ENCODE data around the gene TMEM108. TPM values are rescaled to one million over a fixed set of nuclear protein-coding genes. Genes with fewer than 3 reads are reported as not detected.

TMEM108 gene
- total and polyA plus RNA-seq, 2 experiments from 2014 or later = 7.4 to 15.3 TPM

DNA sequence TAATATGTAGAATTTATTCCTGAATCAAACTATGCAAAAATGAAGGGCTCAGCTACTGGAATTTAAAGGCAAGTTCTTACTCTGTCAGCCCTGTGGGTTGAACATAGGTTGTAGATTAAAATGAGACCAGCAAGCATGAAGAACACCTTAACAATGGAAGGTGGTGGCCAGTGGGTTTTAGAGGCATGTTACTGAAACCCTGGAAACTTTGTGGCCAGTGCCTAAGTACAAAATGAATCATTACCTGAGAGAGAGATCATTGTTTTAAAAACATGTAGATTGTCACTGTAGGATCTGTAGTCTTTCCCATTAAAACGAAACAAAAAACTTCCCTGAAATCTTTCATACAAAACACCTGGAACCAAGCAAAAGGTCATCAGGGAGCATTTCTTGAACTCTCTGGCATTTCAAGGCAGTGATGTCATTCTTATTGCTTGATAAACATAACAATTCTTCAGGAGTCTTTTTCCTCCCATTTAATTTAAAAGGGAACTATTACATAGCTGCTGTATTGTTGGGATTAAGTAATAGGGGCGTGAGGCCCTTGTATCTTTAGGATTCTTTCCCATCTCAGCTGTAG is 51.8 kb downstream of the TMEM108 start:
- Mint-ChIP-seq H3K27me3 (ENCODE audit: insufficient read depth, low read depth, poor library complexity) (no peaks in the 10 kb centered on the region), H3K27ac (peak overlapping the region; percentile 75), H3K4me3 (no peak overlapping the region), H3K9me3 (no peaks in the 10 kb centered on the region; the same call in 2 of the 3 replicates), H3K36me3 (ENCODE audit: low read depth) (peaks cover 3% of the 10 kb centered on the region; the same call in 1 of the 3 replicates), H3K4me1 (peaks cover 11% of the 10 kb centered on the region)
- DNase-seq (ENCODE audit: low spot score) (peak; percentile 39), ATAC-seq (no peak)
- H3K36me3 ChIP-seq (ENCODE audit: insufficient read depth) = no peaks in the 10 kb centered on the region
- peaks cover 15% of the 10 kb centered on the region for H3K79me2 ChIP-seq (replicated peaks; ENCODE audit: insufficient read depth)
- no peak overlapping the region for H2AFZ ChIP-seq
- no peak overlapping the region for H3K4me3 ChIP-seq
- peaks cover 13% of the 10 kb centered on the region; the same call in 1 of the 2 replicates for H3K4me1 ChIP-seq (ENCODE audit: insufficient read depth)
- TF ChIP-seq POLR2AphosphoS5 (IDR thresholded peaks at IDR 0.05; ENCODE audit: low read depth) = no peak
- no peak for TF ChIP-seq STAT1 (IDR thresholded peaks at IDR 0.05; ENCODE audit: unreplicated experiment)
- TF ChIP-seq EZH2 (IDR thresholded peaks at IDR 0.05; ENCODE audit: low read depth, unreplicated experiment) = no peak
- no peak for TF ChIP-seq JUNB (IDR thresholded peaks at IDR 0.05; ENCODE audit: unreplicated experiment)
- TF ChIP-seq ZNF114 (CRISPR knock-in tag; IDR thresholded peaks at IDR 0.05) = no peak
- no peak for TF ChIP-seq ZNF331 (CRISPR knock-in tag; IDR thresholded peaks at IDR 0.05; ENCODE audit: low read depth)
- no peak for TF ChIP-seq NANOG (IDR thresholded peaks at IDR 0.05; ENCODE audit: borderline replicate concordance)
- TF ChIP-seq CREB1 (CRISPR knock-in tag; IDR thresholded peaks at IDR 0.05; ENCODE audit: low read depth) = no peak
- no peak for TF ChIP-seq EZH2phosphoT487 (IDR thresholded peaks at IDR 0.05; ENCODE audit: unreplicated experiment)
- TF ChIP-seq ETS1 (IDR thresholded peaks at IDR 0.05) = no peak
- TF ChIP-seq, protein P1, sequence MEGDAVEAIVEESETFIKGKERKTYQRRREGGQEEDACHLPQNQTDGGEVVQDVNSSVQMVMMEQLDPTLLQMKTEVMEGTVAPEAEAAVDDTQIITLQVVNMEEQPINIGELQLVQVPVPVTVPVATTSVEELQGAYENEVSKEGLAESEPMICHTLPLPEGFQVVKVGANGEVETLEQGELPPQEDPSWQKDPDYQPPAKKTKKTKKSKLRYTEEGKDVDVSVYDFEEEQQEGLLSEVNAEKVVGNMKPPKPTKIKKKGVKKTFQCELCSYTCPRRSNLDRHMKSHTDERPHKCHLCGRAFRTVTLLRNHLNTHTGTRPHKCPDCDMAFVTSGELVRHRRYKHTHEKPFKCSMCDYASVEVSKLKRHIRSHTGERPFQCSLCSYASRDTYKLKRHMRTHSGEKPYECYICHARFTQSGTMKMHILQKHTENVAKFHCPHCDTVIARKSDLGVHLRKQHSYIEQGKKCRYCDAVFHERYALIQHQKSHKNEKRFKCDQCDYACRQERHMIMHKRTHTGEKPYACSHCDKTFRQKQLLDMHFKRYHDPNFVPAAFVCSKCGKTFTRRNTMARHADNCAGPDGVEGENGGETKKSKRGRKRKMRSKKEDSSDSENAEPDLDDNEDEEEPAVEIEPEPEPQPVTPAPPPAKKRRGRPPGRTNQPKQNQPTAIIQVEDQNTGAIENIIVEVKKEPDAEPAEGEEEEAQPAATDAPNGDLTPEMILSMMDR (conservative IDR thresholded peaks at IDR 0.05; ENCODE audit: low read depth in 2 of 2) = no peak
- TF ChIP-seq REST (IDR thresholded peaks at IDR 0.05; ENCODE audit: unreplicated experiment) = no peak
- TF ChIP-seq, protein P2, sequence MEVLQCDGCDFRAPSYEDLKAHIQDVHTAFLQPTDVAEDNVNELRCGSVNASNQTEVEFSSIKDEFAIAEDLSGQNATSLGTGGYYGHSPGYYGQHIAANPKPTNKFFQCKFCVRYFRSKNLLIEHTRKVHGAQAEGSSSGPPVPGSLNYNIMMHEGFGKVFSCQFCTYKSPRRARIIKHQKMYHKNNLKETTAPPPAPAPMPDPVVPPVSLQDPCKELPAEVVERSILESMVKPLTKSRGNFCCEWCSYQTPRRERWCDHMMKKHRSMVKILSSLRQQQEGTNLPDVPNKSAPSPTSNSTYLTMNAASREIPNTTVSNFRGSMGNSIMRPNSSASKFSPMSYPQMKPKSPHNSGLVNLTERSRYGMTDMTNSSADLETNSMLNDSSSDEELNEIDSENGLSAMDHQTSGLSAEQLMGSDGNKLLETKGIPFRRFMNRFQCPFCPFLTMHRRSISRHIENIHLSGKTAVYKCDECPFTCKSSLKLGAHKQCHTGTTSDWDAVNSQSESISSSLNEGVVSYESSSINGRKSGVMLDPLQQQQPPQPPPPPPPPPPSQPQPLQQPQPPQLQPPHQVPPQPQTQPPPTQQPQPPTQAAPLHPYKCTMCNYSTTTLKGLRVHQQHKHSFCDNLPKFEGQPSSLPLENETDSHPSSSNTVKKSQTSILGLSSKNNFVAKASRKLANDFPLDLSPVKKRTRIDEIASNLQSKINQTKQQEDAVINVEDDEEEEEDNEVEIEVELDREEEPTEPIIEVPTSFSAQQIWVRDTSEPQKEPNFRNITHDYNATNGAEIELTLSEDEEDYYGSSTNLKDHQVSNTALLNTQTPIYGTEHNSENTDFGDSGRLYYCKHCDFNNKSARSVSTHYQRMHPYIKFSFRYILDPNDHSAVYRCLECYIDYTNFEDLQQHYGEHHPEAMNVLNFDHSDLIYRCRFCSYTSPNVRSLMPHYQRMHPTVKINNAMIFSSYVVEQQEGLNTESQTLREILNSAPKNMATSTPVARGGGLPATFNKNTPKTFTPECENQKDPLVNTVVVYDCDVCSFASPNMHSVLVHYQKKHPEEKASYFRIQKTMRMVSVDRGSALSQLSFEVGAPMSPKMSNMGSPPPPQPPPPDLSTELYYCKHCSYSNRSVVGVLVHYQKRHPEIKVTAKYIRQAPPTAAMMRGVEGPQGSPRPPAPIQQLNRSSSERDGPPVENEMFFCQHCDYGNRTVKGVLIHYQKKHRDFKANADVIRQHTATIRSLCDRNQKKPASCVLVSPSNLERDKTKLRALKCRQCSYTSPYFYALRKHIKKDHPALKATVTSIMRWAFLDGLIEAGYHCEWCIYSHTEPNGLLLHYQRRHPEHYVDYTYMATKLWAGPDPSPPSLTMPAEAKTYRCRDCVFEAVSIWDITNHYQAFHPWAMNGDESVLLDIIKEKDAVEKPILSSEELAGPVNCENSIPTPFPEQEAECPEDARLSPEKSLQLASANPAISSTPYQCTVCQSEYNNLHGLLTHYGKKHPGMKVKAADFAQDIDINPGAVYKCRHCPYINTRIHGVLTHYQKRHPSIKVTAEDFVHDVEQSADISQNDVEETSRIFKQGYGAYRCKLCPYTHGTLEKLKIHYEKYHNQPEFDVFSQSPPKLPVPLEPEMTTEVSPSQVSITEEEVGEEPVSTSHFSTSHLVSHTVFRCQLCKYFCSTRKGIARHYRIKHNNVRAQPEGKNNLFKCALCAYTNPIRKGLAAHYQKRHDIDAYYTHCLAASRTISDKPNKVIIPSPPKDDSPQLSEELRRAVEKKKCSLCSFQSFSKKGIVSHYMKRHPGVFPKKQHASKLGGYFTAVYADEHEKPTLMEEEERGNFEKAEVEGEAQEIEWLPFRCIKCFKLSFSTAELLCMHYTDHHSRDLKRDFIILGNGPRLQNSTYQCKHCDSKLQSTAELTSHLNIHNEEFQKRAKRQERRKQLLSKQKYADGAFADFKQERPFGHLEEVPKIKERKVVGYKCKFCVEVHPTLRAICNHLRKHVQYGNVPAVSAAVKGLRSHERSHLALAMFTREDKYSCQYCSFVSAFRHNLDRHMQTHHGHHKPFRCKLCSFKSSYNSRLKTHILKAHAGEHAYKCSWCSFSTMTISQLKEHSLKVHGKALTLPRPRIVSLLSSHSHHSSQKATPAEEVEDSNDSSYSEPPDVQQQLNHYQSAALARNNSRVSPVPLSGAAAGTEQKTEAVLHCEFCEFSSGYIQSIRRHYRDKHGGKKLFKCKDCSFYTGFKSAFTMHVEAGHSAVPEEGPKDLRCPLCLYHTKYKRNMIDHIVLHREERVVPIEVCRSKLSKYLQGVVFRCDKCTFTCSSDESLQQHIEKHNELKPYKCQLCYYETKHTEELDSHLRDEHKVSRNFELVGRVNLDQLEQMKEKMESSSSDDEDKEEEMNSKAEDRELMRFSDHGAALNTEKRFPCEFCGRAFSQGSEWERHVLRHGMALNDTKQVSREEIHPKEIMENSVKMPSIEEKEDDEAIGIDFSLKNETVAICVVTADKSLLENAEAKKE (CRISPR knock-in tag; IDR thresholded peaks at IDR 0.05) = no peak
- H3F3A ChIP-seq (replicated peaks; ENCODE audit: low read depth) = no peaks in the 10 kb centered on the region
- H3K27ac ChIP-seq (ENCODE audit: low read depth) = no peak overlapping the region
- no peaks in the 10 kb centered on the region for H4K20me1 ChIP-seq (replicated peaks; ENCODE audit: insufficient read depth)
- H3K4me2 ChIP-seq = peak overlapping the region; percentile 1; the same call in 1 of the 2 replicates
- peaks cover 6% of the 10 kb centered on the region; the same call in 1 of the 2 replicates for H3K9me2 ChIP-seq (ENCODE audit: insufficient read depth)
- H3K27me3 ChIP-seq (ENCODE audit: insufficient read depth) = no peaks in the 10 kb centered on the region
